IMR-90 (cell line): ENCODE results near the gene TRIM25. TPM values are rescaled to one million over a fixed set of nuclear protein-coding genes. Genes with fewer than 3 reads are reported as not detected.

Experiments used
- ATAC-seq: fragments of 200-7000 bp; cut with Tn5 transposase; 2 replicates; pipeline ENCODE4 v1.9.1; 2020; ENCODE audit warnings: low read depth, mild to moderate bottlenecking, moderate library complexity
- BruUV-seq: library from RNA; stranded (reverse); fragments of 400-500 nt; replicated peaks from 2 replicates; lab custom pipeline; 2021; lab: Mats Ljungman, UMichigan
- CTCF ChIA-PET: fragments of 300-600 bp; formaldehyde crosslinking; extraction: SDS; loops from one replicate; lab custom pipeline; 2021; ENCODE audit warnings: antibody characterized with exemption; lab: Yijun Ruan, JAX
- POLR2A ChIA-PET: fragments of 300-600 bp; sonication (Branson Sonifier 250); formaldehyde crosslinking; loops from one replicate; lab custom pipeline; 2022; ENCODE audit warnings: antibody characterized with exemption; ENCODE audit not compliant: unreplicated experiment; lab: Charles Lee
- DNase-seq: peaks from one replicate; pipeline ENCODE4 v3.0.0; 2013
- H2AFZ ChIP-seq: replicated peaks from 2 replicates; pipeline ENCODE3; 2013; ENCODE audit warnings: low read length, mild to moderate bottlenecking; ENCODE audit not compliant: poor library complexity
- H2AK5ac ChIP-seq: 2 replicates; pipeline ENCODE4 v1.6.1; 2013; ENCODE audit warnings: low read depth, low read length, inconsistent platforms
- H2AK9ac ChIP-seq: replicated peaks from 2 replicates; pipeline ENCODE3; 2013; ENCODE audit warnings: mild to moderate bottlenecking, low read depth, low read length, moderate library complexity; ENCODE audit not compliant: poor library complexity
- H2BK120ac ChIP-seq: 2 replicates; pipeline ENCODE4 v1.6.1; 2013; ENCODE audit warnings: low read depth, low read length, inconsistent platforms
- H2BK15ac ChIP-seq: 3 replicates; pipeline ENCODE4 v1.6.1; 2013; ENCODE audit warnings: low read depth, low read length, inconsistent platforms
- H2BK20ac ChIP-seq: 2 replicates; pipeline ENCODE4 v1.6.1; 2013; ENCODE audit warnings: low read depth, mild to moderate bottlenecking, inconsistent platforms, low read length, moderate library complexity
- H2BK5ac ChIP-seq: 2 replicates; pipeline ENCODE4 v1.6.1; 2013; ENCODE audit warnings: mild to moderate bottlenecking, low read depth, low read length, inconsistent platforms; ENCODE audit not compliant: poor library complexity, severe bottlenecking
- H3K14ac ChIP-seq: replicated peaks from 2 replicates; pipeline ENCODE4 v1.6.1; 2013; ENCODE audit warnings: low read depth, low read length, inconsistent platforms
- H3K18ac ChIP-seq: 2 replicates; pipeline ENCODE4 v1.6.1; 2013; ENCODE audit warnings: low read depth, low read length, control low read depth
- H3K23ac ChIP-seq: 2 replicates; pipeline ENCODE4 v1.6.1; 2013; ENCODE audit warnings: low read depth, low read length, inconsistent platforms
- H3K27ac ChIP-seq: 2 replicates; pipeline ENCODE4 v1.5.1; 2013; ENCODE audit warnings: mild to moderate bottlenecking, control low read depth, low read length; ENCODE audit not compliant: insufficient read depth
- H3K27me3 ChIP-seq: 2 replicates; pipeline ENCODE4 v1.6.1; 2013; ENCODE audit warnings: low read length; ENCODE audit not compliant: control insufficient read depth, insufficient read depth
- H3K36me3 ChIP-seq: 2 replicates; pipeline ENCODE4 v1.6.1; 2013; ENCODE audit warnings: low read length, mixed read lengths; ENCODE audit not compliant: control insufficient read depth, insufficient read depth
- H3K4ac ChIP-seq: 2 replicates; pipeline ENCODE4 v1.6.1; 2013; ENCODE audit warnings: low read depth, low read length, inconsistent platforms
- H3K4me1 ChIP-seq: 2 replicates; pipeline ENCODE4 v1.6.1; 2013; ENCODE audit warnings: low read length, mixed read lengths; ENCODE audit not compliant: control insufficient read depth, insufficient read depth
- H3K4me2 ChIP-seq: 2 replicates; pipeline ENCODE4 v1.6.1; 2013; ENCODE audit warnings: low read depth, mild to moderate bottlenecking, control low read depth, low read length, moderate library complexity
- H3K4me3 ChIP-seq: 2 replicates; pipeline ENCODE4 v1.5.1; 2013; ENCODE audit warnings: low read depth, mild to moderate bottlenecking, control low read depth, low read length, moderate library complexity; ENCODE audit not compliant: insufficient read depth
- H3K56ac ChIP-seq: 2 replicates; pipeline ENCODE4 v1.6.1; 2013; ENCODE audit warnings: low read length, inconsistent platforms; ENCODE audit not compliant: insufficient read depth; ENCODE audit errors: extremely low read depth
- H3K79me1 ChIP-seq, 2 experiments: 2 replicates each; pipeline ENCODE4 v1.6.1; 2013; ENCODE audit warnings: low read length in 2 of 2, inconsistent platforms in 1 of 2, low read depth in 1 of 2
- H3K9ac ChIP-seq: 2 replicates; pipeline ENCODE4 v1.6.1; 2013; ENCODE audit warnings: low read depth, low read length, control low read depth
- H3K9me1 ChIP-seq: 2 replicates; pipeline ENCODE4 v1.6.1; 2013; ENCODE audit warnings: low read length, inconsistent platforms; ENCODE audit not compliant: insufficient read depth
- H3K9me3 ChIP-seq: 2 replicates; pipeline ENCODE4 v1.6.1; 2013; ENCODE audit warnings: low read length; ENCODE audit not compliant: control insufficient read depth, insufficient read depth
- H4K20me1 ChIP-seq: 2 replicates; pipeline ENCODE4 v1.6.1; 2013; ENCODE audit warnings: low read length, inconsistent platforms; ENCODE audit not compliant: insufficient read depth
- H4K5ac ChIP-seq: 2 replicates; pipeline ENCODE4 v1.6.1; 2013; ENCODE audit warnings: mild to moderate bottlenecking, low read depth, low read length, control low read depth
- H4K8ac ChIP-seq, 2 experiments: 2 replicates each; pipeline ENCODE4 v1.6.1; 2013; ENCODE audit warnings: low read depth in 2 of 2, low read length in 2 of 2, control low read depth in 1 of 2, inconsistent platforms in 1 of 2
- H4K91ac ChIP-seq: 2 replicates; pipeline ENCODE4 v1.6.1; 2013; ENCODE audit warnings: low read depth, low read length, inconsistent platforms; ENCODE audit not compliant: insufficient read depth
- CEBPB ChIP-seq: IDR thresholded peaks from 2 replicates; pipeline ENCODE4 v1.6.1; 2012; ENCODE audit warnings: low read depth, low read length, improper control_type of control experiment
- CHD1 ChIP-seq: IDR thresholded peaks from 2 replicates; pipeline ENCODE4 v1.6.1; 2012; ENCODE audit warnings: low read depth, low read length, improper control_type of control experiment
- FOS ChIP-seq: fragments of 150-350 bp; IDR thresholded peaks from 2 replicates; pipeline ENCODE4 v1.6.1; 2016; ENCODE audit warnings: low read depth, low read length
- MAFK ChIP-seq: IDR thresholded peaks from 2 replicates; pipeline ENCODE4 v1.6.1; 2012; ENCODE audit warnings: low read depth, low read length, improper control_type of control experiment
- MAZ ChIP-seq: IDR thresholded peaks from 2 replicates; pipeline ENCODE4 v1.6.1; 2012; ENCODE audit warnings: low read depth, mild to moderate bottlenecking, low read length, improper control_type of control experiment, moderate library complexity, borderline replicate concordance
- MXI1 ChIP-seq: IDR thresholded peaks from 2 replicates; pipeline ENCODE4 v1.6.1; 2012; ENCODE audit warnings: low read depth, mild to moderate bottlenecking, low read length, moderate library complexity, borderline replicate concordance
- NFE2L2 ChIP-seq: fragments of 150-350 bp; IDR thresholded peaks from 2 replicates; pipeline ENCODE4 v1.6.1; 2016; ENCODE audit warnings: low read depth, mild to moderate bottlenecking, low read length
- POLR2A ChIP-seq: IDR thresholded peaks from 2 replicates; pipeline ENCODE4 v1.6.1; 2012; ENCODE audit warnings: mild to moderate bottlenecking, low read depth, low read length
- RAD21 ChIP-seq: IDR thresholded peaks from 2 replicates; pipeline ENCODE4 v1.6.1; 2012; ENCODE audit warnings: low read length, improper control_type of control experiment
- RCOR1 ChIP-seq: IDR thresholded peaks from 2 replicates; pipeline ENCODE4 v1.6.1; 2012; ENCODE audit warnings: mild to moderate bottlenecking, low read length, improper control_type of control experiment; ENCODE audit not compliant: insufficient replicate concordance
- RFX5 ChIP-seq: IDR thresholded peaks from 2 replicates; pipeline ENCODE4 v1.8.0; 2012; ENCODE audit warnings: low read depth, mild to moderate bottlenecking, low read length, moderate library complexity
- SMC3 ChIP-seq: fragments of 150-350 bp; IDR thresholded peaks from 2 replicates; pipeline ENCODE4 v1.6.1; 2016; ENCODE audit warnings: low read depth, mild to moderate bottlenecking, antibody characterized with exemption, low read length, moderate library complexity
- WGBS, 2 experiments: methylation state at CpG; one replicate each; pipeline versions ENCODE4 v1.1.5 to v1.1.7; 2013; ENCODE audit warnings: missing lambda C conversion rate in 2 of 2; ENCODE audit not compliant: insufficient read length in 1 of 2; ENCODE audit errors: extremely low coverage in 2 of 2; 5-methylcytosine and 5-hydroxymethylcytosine counted together
- dilution Hi-C: fragments of 300-500 bp; cut with HindIII; formaldehyde crosslinking; loops from one replicate; pipeline ENCODE4 v1.14.3; 2018; ENCODE audit warnings: low sequenced_read_pairs; ENCODE audit not compliant: unreplicated experiment
- in situ Hi-C: fragments of 300-500 bp; cut with MboI; formaldehyde crosslinking; loops from 3 replicates; pipeline ENCODE4 v1.14.3; 2019; ENCODE audit warnings: low sequenced_read_pairs, inconsistent platforms, mixed read lengths
- intact Hi-C: fragments of 100-400 bp; cut with micrococcal nuclease; formaldehyde crosslinking; loops from 2 replicates; pipeline ENCODE4 v1.10.0; 2022
- polyA plus RNA-seq, 3 experiments: library from polyadenylated mRNA; depleted of rRNA; stranded (reverse); fragments of >200 nt; gene quantifications; 2 replicates each; pipeline ENCODE4 v1.2.3, GENCODE V29; 2012; ENCODE audit warnings: low replicate concordance in 1 of 3
- total RNA-seq: library from RNA; depleted of rRNA; stranded (reverse); fragments of >200 nt; gene quantifications from 2 replicates; pipeline ENCODE4 v1.2.3, GENCODE V29; 2012
- TF ChIP-seq, protein P1 (sequence below): fragments of 150-350 bp; IDR thresholded peaks from 2 replicates; pipeline ENCODE4 v1.6.1; 2016; ENCODE audit warnings: low read depth, mild to moderate bottlenecking, low read length, moderate library complexity, borderline replicate concordance
- TF ChIP-seq, protein P2 (sequence below): conservative IDR thresholded peaks from 2 replicates; pipeline ENCODE4 v1.5.1; 2012; ENCODE audit warnings: mild to moderate bottlenecking, low read depth, low read length, improper control_type of control experiment
- TF ChIP-seq, protein P3 (sequence below): fragments of 150-350 bp; IDR thresholded peaks from 2 replicates; pipeline ENCODE4 v1.6.1; 2017; ENCODE audit warnings: mild to moderate bottlenecking, antibody characterized with exemption, low read length, low read depth

The TRIM25 gene
- total and polyA plus RNA-seq, 2 of the 4 experiments (the other 2 are of a cell fraction) = 25.5 to 27.5 TPM

DNA sequence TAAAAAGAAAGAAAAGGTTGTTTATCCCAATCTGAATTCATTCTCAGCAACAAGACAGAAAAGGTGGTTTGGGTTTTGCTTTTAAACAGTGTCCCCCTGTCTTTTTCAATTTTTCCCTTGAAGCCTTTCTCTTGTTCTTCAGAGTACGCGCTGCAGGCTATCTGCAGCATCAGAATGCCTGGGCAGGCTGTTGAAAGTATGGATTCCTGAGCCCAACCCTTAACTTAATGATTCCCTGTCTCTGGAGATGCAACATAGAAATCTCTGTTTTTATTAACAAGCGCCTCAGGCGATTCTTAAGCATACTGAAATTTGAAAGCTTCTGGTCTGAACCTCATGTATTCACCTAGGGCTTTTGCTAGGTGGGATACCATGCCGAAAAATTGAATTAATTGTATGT, 47.8 kb downstream of the TRIM25 start:
- H3K4ac ChIP-seq = no peak overlapping the region
- BruUV-seq = no TSS peak
- ChIA-PET POLR2A (no interaction called here), CTCF (no interaction called here)
- no peak overlapping the region for H2AK9ac ChIP-seq
- in situ Hi-C loops = no loop called here
- no peak overlapping the region for H2AK5ac ChIP-seq
- no peak overlapping the region for H2BK5ac ChIP-seq
- ATAC-seq = no peak
- intact Hi-C loops = no loop called here
- no peak overlapping the region for H3K56ac ChIP-seq
- no peak overlapping the region for H3K14ac ChIP-seq
- H4K20me1 ChIP-seq = no peaks in the 10 kb centered on the region
- no peak overlapping the region for H3K4me3 ChIP-seq
- no peak overlapping the region for H2BK120ac ChIP-seq
- no peak overlapping the region for H3K9ac ChIP-seq
- H3K27me3 ChIP-seq = no peaks in the 10 kb centered on the region
- no peaks in the 10 kb centered on the region for H3K79me1 ChIP-seq
- dilution Hi-C loops = no loop called here
- H4K5ac ChIP-seq = no peak overlapping the region
- H3K9me1 ChIP-seq = peaks cover 5% of the 10 kb centered on the region; the same call in 1 of the 2 replicates
- H3K4me1 ChIP-seq = peaks cover 4% of the 10 kb centered on the region
- no peak overlapping the region for H3K18ac ChIP-seq
- no peak overlapping the region for H4K8ac ChIP-seq
- H3K9me3 ChIP-seq = no peaks in the 10 kb centered on the region
- WGBS, 2 experiments = no CpG with 5 or more reads among the region's 5 CpGs
- H2BK20ac ChIP-seq = no peak overlapping the region
- TF ChIP-seq FOS (no peak), NFE2L2 (no peak), MAZ (no peak), SMC3 (no peak), RAD21 (no peak), MXI1 (no peak), CEBPB (no peak), RCOR1 (no peak), RFX5 (no peak), MAFK (no peak), CHD1 (no peak), POLR2A (no peak)
- TF ChIP-seq, protein P1, sequence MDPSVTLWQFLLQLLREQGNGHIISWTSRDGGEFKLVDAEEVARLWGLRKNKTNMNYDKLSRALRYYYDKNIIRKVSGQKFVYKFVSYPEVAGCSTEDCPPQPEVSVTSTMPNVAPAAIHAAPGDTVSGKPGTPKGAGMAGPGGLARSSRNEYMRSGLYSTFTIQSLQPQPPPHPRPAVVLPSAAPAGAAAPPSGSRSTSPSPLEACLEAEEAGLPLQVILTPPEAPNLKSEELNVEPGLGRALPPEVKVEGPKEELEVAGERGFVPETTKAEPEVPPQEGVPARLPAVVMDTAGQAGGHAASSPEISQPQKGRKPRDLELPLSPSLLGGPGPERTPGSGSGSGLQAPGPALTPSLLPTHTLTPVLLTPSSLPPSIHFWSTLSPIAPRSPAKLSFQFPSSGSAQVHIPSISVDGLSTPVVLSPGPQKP = no peak
- TF ChIP-seq, protein P2, sequence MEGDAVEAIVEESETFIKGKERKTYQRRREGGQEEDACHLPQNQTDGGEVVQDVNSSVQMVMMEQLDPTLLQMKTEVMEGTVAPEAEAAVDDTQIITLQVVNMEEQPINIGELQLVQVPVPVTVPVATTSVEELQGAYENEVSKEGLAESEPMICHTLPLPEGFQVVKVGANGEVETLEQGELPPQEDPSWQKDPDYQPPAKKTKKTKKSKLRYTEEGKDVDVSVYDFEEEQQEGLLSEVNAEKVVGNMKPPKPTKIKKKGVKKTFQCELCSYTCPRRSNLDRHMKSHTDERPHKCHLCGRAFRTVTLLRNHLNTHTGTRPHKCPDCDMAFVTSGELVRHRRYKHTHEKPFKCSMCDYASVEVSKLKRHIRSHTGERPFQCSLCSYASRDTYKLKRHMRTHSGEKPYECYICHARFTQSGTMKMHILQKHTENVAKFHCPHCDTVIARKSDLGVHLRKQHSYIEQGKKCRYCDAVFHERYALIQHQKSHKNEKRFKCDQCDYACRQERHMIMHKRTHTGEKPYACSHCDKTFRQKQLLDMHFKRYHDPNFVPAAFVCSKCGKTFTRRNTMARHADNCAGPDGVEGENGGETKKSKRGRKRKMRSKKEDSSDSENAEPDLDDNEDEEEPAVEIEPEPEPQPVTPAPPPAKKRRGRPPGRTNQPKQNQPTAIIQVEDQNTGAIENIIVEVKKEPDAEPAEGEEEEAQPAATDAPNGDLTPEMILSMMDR = no peak
- TF ChIP-seq, protein P3, sequence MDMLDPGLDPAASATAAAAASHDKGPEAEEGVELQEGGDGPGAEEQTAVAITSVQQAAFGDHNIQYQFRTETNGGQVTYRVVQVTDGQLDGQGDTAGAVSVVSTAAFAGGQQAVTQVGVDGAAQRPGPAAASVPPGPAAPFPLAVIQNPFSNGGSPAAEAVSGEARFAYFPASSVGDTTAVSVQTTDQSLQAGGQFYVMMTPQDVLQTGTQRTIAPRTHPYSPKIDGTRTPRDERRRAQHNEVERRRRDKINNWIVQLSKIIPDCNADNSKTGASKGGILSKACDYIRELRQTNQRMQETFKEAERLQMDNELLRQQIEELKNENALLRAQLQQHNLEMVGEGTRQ = no peak
- no peak overlapping the region for H3K27ac ChIP-seq
- no peak overlapping the region for H2AFZ ChIP-seq
- H3K36me3 ChIP-seq = peaks cover 6% of the 10 kb centered on the region
- no peak overlapping the region for H2BK15ac ChIP-seq
- no peak overlapping the region for H4K91ac ChIP-seq
- H3K4me2 ChIP-seq = no peak overlapping the region
- no peak overlapping the region for H3K23ac ChIP-seq
- no peak for DNase-seq
